Omental fat pad (tissue), 4 donors: ENCODE data around the gene TMEM108. TPM values are rescaled to one million over a fixed set of nuclear protein-coding genes. Genes with fewer than 3 reads are reported as not detected.

ENCODE experiments used
- ATAC-seq: fragments of 150-250 bp; one replicate; pipeline ENCODE4 v1.9.1; 2016; ENCODE audit warnings: mild to moderate bottlenecking, moderate library complexity; ENCODE audit not compliant: low FRiP score
- DNase-seq: peaks from one replicate; pipeline ENCODE4 v3.0.0-alpha.2; 2019; ENCODE audit warnings: low spot score
- total RNA-seq, 4 donors: library from RNA; depleted of rRNA; stranded (reverse); fragments of >200 nt; gene quantifications; one replicate each; pipeline ENCODE4 v1.1.0, GENCODE V29; 2016
- TF ChIP-seq, protein P1 (sequence below), 3 donors: fragments of 450-650 bp; IDR thresholded peaks; one replicate each; pipeline ENCODE4 v1.5.1; 2016 to 2017; ENCODE audit warnings: antibody characterized with exemption in 3 of 3, mild to moderate bottlenecking in 3 of 3, moderate library complexity in 2 of 3

The TMEM108 gene
- total RNA-seq, 4 donors from 2014 or later: 0.93 to 1.3 (median 0.96) TPM; not detected in 1

DNA sequence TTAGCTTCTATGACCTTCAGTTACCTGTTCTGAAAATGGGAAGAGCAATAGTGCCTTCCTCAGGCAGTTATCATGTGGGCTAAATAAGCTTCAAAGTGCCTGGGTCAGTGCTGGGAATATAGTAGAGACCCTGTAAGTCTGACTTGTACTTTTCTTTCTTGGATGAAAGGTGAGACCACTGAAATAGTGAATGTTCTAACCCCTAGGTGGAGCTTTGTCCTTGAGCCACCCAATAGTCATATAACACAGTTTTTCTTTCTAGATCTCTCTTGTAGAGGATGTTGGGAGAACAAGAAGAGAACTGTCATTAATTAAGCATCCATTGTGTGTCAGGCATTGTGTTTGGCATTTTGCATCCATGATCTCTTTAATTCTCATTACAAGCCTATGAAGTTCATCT is 348.7 kb downstream of the TMEM108 start:
- ATAC-seq: no peak
- TF ChIP-seq, protein P1, sequence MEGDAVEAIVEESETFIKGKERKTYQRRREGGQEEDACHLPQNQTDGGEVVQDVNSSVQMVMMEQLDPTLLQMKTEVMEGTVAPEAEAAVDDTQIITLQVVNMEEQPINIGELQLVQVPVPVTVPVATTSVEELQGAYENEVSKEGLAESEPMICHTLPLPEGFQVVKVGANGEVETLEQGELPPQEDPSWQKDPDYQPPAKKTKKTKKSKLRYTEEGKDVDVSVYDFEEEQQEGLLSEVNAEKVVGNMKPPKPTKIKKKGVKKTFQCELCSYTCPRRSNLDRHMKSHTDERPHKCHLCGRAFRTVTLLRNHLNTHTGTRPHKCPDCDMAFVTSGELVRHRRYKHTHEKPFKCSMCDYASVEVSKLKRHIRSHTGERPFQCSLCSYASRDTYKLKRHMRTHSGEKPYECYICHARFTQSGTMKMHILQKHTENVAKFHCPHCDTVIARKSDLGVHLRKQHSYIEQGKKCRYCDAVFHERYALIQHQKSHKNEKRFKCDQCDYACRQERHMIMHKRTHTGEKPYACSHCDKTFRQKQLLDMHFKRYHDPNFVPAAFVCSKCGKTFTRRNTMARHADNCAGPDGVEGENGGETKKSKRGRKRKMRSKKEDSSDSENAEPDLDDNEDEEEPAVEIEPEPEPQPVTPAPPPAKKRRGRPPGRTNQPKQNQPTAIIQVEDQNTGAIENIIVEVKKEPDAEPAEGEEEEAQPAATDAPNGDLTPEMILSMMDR (IDR thresholded peaks at IDR 0.05): no peak
- DNase-seq: no peak

DNA sequence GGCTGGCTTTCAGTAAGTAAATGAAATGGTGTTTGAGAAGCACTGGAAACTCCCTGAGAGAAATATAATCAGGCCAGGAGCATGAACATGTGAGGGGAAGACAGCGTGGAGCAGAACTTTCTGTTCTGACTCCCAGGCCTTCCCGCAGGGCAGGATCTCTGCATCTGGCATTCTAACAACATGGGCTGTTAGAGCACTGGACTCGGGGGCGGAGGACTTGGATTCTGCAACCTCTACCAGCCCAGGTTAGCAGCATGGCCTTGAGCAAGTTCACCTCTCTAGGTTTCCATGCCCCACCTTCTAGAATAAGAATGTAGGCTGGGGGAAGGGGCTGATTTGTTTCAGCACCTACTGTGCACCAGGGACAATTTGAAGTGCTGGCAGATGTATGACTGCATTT is 349.1 kb downstream of the TMEM108 start:
- DNase-seq (no peak), ATAC-seq (no peak)
- TF ChIP-seq, protein P1 (IDR thresholded peaks at IDR 0.05): no peak

DNA sequence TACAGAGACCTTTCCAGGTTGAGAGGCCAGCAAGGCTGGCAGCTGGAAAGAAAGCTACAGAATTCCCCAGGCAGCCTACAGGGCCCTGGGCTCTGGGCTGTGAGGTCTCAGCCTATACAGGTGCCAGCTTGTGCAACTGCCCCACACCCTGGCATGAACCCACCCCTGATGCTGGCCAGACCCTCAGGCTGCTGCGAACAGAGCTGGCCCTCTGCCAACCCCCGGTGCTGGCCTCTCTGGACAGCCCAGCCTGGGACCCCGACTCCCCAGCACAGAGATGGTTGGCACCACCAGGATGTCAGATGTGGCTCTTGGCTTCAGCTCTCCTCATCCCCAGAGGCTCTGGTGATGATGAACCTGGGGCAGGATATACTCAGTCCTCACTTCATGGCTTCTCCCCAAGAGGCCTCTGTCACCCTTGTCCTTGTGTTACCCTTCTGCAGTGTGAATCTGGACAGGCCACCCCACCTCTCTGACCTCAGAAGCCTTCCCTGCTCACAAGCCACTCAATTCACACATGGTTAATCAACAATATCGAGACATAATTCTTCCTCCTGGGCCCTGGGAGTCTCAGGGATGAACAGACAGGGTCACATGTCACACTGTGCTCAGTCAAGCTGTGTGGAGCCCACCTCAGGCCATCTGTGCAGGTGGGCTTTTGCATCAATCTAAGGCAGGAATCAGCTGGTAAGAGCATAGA is 350.7 kb downstream of the TMEM108 start:
- no peak for ATAC-seq
- TF ChIP-seq, protein P1 (IDR thresholded peaks at IDR 0.05): no peak
- no peak for DNase-seq

DNA sequence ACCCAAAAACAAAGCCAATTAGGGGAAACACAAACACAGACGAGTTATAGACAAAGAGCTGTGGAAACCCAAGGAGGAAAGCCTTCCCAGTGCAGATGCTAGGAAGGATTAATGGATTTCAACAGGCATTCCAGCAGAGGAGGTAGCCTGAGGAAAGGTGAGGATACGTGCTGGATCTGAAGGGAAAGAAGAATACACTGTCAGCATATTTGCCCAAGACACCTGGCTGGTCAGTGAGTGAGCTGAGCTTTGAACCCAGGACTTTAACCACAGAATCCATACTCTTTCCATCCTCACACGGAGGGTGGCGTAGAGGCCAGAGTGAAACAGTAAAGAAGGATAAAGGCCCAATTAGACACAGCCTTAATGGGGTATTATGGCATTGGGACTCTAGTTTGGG is 352.5 kb downstream of the TMEM108 start:
- TF ChIP-seq, protein P1 (IDR thresholded peaks at IDR 0.05): no peak
- ATAC-seq (no peak), DNase-seq (no peak)

DNA sequence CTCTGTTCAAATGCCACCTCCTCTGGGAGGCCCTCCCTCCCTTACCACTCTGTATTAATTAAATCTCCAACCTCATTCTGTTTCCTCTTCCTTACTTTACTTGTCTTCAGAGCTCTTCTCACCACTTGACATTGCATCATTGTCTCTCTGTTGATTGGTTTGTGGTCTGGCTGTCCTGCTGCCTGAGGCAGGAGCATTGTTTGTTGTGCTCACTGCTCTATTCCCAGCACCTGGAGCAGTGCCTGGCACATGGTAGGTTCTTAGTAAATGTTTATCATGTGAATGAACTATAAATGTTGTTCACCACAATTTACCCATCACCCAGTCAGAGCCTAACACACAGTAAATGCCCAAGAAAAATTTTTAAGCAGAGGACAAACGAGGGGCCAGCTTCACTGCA is 355.0 kb downstream of the TMEM108 start:
- TF ChIP-seq, protein P1 (IDR thresholded peaks at IDR 0.05): no peak
- no peak for DNase-seq
- no peak for ATAC-seq

DNA sequence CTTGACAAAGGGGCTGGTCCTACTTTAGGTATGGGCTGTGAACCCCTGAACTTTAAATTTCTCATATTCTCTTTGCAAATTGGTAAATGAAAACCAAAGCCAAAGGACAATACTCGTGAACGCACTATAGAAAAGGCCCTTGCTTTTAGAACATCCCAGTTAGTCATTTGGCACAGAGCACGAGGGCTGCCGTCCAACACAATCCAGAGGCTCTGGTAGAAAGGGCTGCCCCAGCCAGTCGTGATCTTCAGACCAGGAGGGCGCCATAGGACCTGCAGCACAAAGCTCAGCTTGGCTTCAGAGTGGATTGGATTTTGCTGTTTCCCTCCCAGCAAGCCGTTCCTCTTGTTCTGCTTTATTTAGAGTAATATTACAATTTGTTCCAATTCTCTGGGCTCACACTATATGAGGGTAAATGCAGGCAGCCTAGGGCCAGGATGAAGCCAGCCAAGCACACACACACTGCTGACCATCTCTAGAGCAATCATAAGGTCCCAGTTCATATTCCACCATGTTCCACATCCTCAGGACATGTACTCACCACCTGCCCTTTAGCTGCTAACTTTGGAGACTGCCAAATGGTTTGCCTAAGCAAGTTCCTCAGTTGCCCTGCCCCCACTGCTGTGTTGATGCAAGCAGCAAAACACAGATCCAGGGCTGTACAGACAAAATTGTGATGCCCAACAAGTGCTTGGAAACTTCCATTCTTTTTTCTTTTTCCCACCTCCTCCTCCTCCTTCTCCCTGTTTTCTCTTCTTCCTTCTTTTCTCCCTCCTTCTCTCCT is 355.7 kb downstream of the TMEM108 start:
- no peak for ATAC-seq
- TF ChIP-seq, protein P1 (IDR thresholded peaks at IDR 0.05): no peak
- DNase-seq: no peak
